Liver (tissue), 3 donors: ENCODE data around the gene HIBADH.

ENCODE experiments used
- CTCF ChIP-seq: fragments of 150-350 bp; IDR thresholded peaks from 2 replicates; pipeline ENCODE4 v1.5.1; 2017; ENCODE audit warnings: improper control_type of control experiment, low read depth, low read length; ENCODE audit not compliant: missing input control
- GABPA ChIP-seq, 2 donors: IDR thresholded peaks in 1 of 2; conservative IDR thresholded peaks in 1 of 2; 2 replicates each; pipeline ENCODE4 v1.6.1; 2016; ENCODE audit warnings: antibody characterized with exemption in 2 of 2, mild to moderate bottlenecking in 1 of 2, moderate library complexity in 1 of 2
- JUND ChIP-seq, 2 donors: IDR thresholded peaks; 2 replicates each; pipeline ENCODE4 v1.6.1; 2016; ENCODE audit warnings: antibody characterized with exemption in 2 of 2
- NR2F2 ChIP-seq: IDR thresholded peaks from 2 replicates; pipeline ENCODE4 v1.6.1; 2016; ENCODE audit warnings: antibody characterized with exemption
- RAD21 ChIP-seq, 2 donors: IDR thresholded peaks; 2 replicates each; pipeline ENCODE4 v1.6.1; 2016; ENCODE audit warnings: antibody characterized with exemption in 2 of 2, mild to moderate bottlenecking in 2 of 2
- REST ChIP-seq: IDR thresholded peaks from 2 replicates; pipeline ENCODE4 v1.6.1; 2016; ENCODE audit warnings: antibody characterized with exemption, mild to moderate bottlenecking
- SP1 ChIP-seq: IDR thresholded peaks from 2 replicates; pipeline ENCODE4 v1.6.1; 2018; ENCODE audit warnings: antibody characterized with exemption, mild to moderate bottlenecking
- TAF1 ChIP-seq: conservative IDR thresholded peaks from 2 replicates; pipeline ENCODE4 v1.6.1; 2016; ENCODE audit warnings: antibody characterized with exemption, mild to moderate bottlenecking
- YY1 ChIP-seq: IDR thresholded peaks from 2 replicates; pipeline ENCODE4 v1.6.1; 2016; ENCODE audit warnings: antibody characterized with exemption, mild to moderate bottlenecking
- TF ChIP-seq, protein P1 (sequence below): IDR thresholded peaks from 2 replicates; pipeline ENCODE4 v1.6.1; 2016; ENCODE audit warnings: antibody characterized with exemption
- TF ChIP-seq, protein P2 (sequence below): IDR thresholded peaks from 2 replicates; pipeline ENCODE4 v1.6.1; 2016; ENCODE audit warnings: antibody characterized with exemption
- donor health status: healthy.
- donor health status: healthy.

GRCh38 chr7:27641581-27642230, 21.0 kb downstream of the HIBADH start:
- TF ChIP-seq CTCF (no peak), REST (no peak), SP1 (peak; percentile 38), RAD21 (IDR thresholded peaks at IDR 0.05) (no peak), NR2F2 (no peak), TAF1 (no peak), JUND (IDR thresholded peaks at IDR 0.05) (no peak), YY1 (peak; percentile 60), GABPA (IDR thresholded peaks at IDR 0.05 in 1 of 2, conservative IDR thresholded peaks at IDR 0.05 in 1 of 2) (no peak)
- TF ChIP-seq, protein P1, sequence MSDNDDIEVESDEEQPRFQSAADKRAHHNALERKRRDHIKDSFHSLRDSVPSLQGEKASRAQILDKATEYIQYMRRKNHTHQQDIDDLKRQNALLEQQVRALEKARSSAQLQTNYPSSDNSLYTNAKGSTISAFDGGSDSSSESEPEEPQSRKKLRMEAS, result peak; percentile 27
- TF ChIP-seq, protein P2, sequence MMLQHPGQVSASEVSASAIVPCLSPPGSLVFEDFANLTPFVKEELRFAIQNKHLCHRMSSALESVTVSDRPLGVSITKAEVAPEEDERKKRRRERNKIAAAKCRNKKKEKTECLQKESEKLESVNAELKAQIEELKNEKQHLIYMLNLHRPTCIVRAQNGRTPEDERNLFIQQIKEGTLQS, result no peak
